HG03469 (cell line): Measurements from ENCODE around the gene NMRAL1.

Source experiments
- ATAC-seq: cut with Tn5 transposase; IDR thresholded peaks from one replicate; pipeline ENCODE4 v1.9.1; 2021; ENCODE audit warnings: mild to moderate bottlenecking, moderate library complexity, moderate number of reproducible peaks; ENCODE audit not compliant: unreplicated experiment

The NMRAL1 gene

GRCh38 chr16:4467916-4468315, 6.5 kb downstream of the NMRAL1 start:
- ATAC-seq, result no peak

DNA sequence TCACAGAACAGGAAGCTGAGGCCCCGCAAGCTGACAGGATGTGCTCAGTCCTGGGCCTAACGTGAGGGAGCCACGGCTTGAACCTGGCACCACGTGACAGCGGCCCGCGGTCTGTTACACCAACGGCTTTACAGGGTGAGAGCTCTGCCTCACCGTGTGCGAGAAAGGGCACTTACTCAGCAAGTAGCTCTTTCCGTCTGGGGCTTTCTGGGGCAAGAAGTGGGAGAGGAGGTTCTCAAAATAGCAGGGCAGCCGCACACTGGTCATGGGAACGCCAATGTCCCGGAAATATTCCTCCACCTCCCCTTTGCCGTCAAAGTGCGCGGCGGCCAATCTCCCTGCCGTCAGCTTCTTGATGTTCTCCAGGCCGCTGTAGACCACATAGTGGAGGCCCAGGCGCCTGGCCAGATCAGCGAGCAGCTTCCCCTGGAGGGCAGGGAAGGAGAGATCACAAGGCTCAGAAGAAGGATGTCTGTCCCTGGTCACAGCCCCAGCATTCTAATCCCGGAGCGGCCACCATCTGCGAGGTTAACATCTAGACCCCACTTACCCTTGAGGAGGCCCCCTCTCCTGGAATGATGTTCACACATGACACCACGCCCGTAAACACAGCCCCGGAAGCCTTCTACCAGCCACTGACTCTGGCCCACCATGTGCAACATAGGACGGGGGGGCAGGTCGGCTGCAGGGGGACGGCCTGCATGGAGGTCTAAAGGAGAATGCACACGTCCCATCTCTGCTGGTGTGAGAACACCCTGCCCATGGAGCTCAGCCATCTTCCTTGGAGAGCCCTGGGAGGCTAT, 8.2 kb downstream of the NMRAL1 start:
- ATAC-seq, result no peak

DNA sequence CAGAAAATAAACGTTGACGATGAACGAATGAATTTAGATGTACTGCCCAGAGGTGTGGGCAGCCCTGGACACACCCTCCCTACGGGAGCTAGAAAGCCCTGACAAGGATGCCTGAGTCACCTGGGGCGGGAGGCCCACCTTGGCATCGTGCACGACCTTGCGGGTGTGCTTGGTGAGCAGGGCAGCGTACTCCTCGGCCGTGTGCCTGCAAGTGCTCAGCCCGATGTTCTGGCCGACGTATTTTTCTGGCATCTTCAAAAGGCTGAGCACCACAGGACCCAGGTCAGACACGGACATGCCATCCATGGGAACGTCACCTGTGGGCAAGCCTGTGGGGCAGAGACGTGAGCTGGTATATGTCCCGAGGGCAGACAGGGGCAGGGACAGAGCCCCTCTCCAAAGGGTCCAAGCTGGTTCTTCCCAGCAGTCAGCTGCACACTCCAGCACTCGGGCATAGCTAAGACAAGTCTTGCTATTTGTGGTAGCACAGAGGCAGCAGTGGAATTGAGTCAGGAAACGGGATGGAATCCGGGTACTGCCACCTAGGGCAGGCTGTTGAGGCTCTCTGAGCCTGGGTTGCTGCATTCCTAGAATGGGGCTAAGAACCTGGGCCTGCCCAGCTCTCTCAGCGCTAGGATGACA, 10.8 kb downstream of the NMRAL1 start:
- ATAC-seq, result no peak

DNA sequence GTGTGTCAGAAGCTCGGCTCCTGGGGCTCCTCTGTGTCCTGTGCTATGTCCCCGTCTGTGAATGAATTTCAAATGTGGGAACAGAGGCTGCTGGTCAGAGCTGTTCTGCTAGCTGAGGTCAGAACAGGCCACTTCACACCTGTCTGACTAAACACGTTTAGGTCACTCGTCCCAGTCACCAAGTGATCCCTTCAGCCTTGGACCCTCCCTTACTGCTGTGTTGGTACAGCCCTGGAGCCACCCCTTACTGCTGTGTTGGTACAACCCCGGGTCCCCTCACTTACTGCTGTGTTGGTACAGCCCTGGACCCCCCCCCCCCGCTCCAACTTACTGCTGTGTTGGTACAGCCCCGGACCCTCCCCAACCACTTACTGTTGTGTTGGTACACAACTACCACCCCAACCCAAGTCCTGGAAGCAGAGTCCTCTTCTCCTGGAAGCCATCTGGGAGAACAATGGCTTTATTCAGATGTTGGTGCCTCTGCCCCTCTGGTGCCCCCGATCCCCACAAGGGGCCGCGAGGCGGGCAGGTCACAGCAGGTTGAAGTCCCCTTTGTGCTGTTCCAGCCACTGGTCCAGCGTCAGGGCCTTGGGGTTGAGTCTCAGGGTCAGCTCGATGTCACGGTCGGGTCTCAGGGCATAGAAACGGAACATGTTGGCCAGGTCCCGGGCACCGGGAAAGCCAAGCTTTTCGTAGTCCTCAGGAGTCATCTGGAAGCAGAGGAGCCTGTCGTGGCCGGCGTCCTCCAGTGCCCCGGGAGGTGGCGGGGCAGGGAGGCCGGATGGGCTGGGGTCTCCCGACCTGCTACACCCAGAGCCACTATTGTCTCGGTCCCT, 13.0 kb downstream of the NMRAL1 start:
- ATAC-seq, result no peak

- no peak for ATAC-seq
These were observed 13.5 kb downstream of the NMRAL1 start for GRCh38 chr16:4460936-4461249.

DNA sequence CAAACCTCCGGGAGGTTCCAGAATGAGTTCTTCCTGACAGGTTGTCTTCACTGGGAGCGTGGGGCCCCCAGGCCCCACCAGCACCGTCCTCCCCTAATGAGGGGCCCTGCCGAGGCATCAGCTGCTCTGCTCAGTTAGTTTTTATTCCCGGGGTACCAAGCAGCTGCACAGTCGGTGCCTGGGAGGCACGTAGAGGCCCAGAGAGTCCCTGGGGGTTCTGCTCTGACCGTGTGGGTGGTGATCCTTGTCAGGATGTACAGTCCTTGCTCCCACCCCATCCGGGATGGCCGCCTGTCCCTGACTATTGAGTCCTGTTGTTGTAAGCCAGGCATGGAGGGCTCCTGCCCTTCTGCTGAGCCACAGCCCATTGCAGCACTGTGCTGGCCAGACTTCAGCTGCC, 18.5 kb downstream of the NMRAL1 start:
- no peak for ATAC-seq

DNA sequence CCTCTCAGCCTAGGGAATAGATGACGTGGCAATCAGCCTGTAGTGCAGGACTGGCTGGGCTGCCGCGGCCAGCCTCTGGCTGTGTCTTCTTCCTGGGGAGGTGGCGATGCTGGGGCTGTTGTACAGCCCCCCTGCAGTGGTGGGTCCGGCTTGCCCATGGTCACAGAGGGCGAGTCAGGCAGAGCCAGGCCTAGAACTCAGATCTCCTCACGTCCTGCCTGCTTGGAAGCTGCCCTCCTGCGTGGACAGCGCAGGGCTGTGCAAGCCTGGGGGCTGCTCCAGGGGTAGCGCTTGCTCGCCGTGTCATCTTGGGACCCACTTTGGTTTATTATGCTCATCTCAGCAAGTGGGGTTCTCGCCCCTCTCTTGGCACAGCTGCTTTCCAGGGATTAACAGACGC, 19.3 kb downstream of the NMRAL1 start:
- no peak for ATAC-seq

DNA sequence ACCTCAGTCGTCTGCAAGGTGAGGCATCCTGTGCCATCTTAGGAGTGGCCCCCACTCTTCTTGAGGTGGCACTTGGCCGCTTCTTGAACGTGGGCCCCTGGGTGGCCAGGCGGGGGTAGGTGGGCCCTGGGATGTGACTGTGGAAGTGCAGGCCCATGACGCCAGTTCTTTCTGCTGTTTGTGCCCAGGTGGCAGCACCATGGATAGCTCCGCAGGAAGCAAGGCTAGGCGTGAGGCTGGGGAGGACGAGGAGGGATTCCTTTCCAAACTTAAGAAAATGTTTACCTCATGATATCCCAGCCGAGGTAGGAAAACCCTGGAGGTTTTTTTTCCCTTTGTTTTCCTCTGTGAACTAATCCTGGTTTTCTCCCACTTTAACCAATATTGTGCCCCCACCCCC, 19.8 kb downstream of the NMRAL1 start:
- ATAC-seq, result no peak

- ATAC-seq, result no peak
These were observed 21.8 kb downstream of the NMRAL1 start for GRCh38 chr16:4452674-4453073.

- ATAC-seq, result no peak
These were observed 23.4 kb downstream of the NMRAL1 start for GRCh38 chr16:4450931-4451519.

GRCh38 chr16:4450430-4450829, 24.0 kb downstream of the NMRAL1 start:
- no peak for ATAC-seq

DNA sequence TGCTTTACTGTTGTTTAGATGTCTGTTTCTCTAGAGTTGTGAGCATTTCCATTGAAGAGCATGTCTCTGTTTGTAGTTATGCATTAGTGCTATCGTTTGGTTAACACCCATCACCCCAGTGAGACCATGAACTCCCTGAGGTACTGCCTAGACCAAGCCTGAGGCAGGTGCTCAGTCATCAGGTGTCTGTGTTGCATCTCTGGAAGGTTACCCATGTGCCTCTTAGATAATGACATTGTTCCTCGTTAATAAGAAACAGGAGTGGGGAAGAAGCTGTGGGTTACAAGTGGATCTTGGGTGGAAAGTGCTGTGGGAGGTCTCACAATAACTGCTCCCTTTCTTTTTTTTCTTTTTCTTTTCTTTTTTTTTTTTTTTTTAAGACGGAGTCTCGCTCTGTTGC, 30.4 kb downstream of the NMRAL1 start:
- no peak for ATAC-seq

DNA sequence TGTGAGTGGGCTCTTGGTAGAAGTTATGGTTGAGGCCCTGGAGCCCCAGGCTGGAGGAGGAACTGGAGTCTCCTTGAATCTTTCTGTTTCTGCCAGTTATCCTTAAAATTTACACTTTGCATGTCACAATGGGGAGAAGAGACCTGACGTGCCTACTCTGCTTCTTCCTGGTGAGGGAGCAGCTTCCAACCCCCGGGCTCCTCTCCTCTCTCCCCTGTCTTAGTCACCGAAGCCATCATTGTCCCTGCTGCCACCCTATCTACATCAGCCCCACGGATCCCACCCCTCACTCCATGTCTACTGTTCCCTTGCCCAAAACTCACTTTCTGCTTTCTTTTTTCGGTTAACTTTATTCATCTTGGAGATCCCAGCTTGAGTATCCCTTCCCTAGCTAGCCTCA, 31.2 kb downstream of the NMRAL1 start:
- no peak for ATAC-seq

- ATAC-seq, result no peak
These were observed 32.1 kb downstream of the NMRAL1 start for GRCh38 chr16:4442371-4442770.

DNA sequence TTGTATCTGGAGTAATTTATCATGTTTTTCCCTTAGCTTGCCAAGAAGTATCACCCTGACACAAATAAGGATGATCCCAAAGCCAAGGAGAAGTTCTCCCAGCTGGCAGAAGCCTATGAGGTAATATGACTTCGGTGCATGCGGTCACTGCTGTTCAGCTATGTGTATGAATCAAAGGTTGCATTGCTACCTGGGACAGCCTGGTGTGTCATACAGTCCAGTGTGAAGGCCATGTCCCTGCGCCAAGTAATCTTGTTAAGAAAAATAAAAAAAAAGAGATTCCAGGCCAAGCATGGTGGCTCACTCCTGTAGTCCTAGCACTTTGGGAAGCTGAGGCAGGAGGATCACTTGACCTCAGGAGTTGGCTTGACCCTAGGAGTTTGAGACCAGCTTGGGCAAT, 37.1 kb downstream of the NMRAL1 start:
- no peak for ATAC-seq

DNA sequence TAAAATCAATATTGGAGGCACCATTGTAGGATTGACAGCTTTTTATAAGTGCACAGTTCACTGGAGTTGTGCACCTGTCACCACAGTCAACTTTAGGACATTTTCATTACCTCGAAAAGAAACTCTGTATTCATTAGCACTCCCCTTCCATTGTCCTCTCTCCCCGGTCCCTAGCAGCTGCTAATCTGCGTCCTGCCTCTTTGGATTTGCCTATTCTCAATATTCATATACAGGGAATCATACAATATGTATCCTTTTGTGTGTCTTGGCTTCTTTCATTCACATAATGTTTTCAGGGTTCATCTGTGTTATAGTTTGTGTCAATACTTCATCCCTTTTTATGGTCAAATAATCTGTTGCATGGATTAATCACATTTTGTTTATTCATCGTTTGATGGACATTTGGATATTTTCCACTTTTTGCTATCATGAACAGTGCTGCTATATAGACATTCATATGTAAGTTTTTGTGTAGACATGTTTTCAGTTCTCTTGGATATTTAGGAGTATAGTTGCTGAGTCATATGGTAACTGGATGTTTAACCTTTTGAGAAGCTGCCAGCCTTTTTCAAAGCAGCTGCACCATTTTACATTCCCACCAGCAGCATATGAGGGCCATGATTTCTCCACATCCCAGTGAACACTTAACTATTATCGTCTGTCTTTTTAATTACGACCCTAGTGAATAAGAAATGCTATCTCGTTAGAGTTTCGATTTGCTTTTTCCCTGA, 38.9 kb downstream of the NMRAL1 start:
- no peak for ATAC-seq

DNA sequence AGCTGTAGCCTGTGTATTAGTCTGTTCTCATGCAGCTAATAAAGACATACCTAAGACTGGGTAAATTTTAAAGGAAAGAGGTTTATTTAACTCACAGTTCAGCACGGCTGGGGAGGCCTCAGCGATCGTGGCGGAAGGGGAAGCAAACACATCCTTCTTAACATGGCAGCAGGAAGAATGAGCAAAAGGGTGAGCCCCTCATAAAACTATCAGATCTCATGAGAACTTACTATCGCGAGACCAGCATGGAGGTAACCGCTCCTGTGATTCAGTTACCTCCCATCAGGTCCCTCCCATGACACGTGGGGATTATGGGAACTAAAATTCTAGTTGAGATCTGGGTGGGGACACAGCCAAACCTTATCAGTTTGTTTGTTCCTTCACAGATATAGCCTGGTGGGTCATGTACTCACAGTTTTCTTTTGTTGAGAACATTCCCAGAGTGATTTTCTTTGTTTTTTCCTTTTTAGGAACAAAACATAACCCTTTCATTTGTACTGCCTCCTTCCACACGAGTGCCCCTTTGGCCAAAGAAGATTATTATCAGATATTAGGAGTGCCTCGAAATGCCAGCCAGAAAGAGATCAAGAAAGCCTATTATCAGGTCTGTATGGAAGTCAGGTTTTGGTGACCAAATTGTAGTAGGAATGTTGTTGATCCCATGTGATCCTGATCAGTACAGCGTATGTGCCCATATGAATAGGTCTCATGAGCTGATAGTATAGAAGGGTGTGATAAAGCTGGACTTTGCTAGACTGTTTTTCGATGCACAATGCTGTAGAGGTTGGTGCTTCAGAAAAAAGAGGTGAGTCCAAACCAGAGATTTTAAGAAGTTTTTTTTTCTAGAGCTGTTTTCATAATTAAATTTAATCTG, 40.3 kb downstream of the NMRAL1 start:
- ATAC-seq, result no peak

GRCh38 chr16:4433228-4433627, 41.2 kb downstream of the NMRAL1 start:
- ATAC-seq, result no peak

GRCh38 chr16:4431023-4431422, 43.4 kb downstream of the NMRAL1 start:
- ATAC-seq, result no peak

DNA sequence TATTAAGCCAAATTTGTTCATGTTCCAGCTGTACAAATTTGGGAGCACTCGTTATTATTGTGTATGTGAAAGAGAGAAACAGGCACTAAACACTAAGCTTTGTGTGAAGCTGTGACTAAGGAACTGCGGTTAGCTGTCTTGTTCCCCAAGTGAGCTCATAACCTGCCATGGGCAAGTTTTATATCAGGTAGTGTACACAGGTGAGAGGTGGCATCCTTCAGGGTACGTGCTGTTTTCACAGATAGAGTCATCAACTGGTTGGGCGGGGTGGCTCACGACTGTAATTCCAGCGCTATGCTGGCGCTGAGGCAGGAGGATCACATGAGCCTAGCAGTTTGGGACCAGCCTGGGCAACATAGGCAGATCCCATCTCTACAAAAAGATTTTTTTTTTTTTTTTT, 45.9 kb downstream of the NMRAL1 start:
- ATAC-seq, result no peak
